Common myeloid progenitor, CD34-positive (primary cell): Measurements from ENCODE around the gene VAMP3.

ENCODE experiments used
- CTCF ChIA-PET: fragments of 350-600 bp; sonication (Branson Sonifier 250); formaldehyde crosslinking; loops from one replicate; lab custom pipeline; 2021; ENCODE audit warnings: antibody characterized with exemption; lab: Charles Lee
- POLR2A ChIA-PET: fragments of 350-600 bp; sonication (Branson Sonifier 250); formaldehyde crosslinking; loops from one replicate; lab custom pipeline; 2021; ENCODE audit warnings: antibody characterized with exemption; lab: Charles Lee
- DNase-seq, 3 donors: peaks; one replicate each; pipeline versions ENCODE4 v3.0.0 to v3.0.0-alpha.2; 2013
- H3K27ac ChIP-seq, 2 experiments: 1 replicate in 1 of 2; 2 replicates in 1 of 2; pipeline ENCODE4 v1.7.0; 2013; ENCODE audit warnings: inconsistent platforms in 2 of 2, low read length in 2 of 2, mild to moderate bottlenecking in 2 of 2, low read depth in 1 of 2, moderate library complexity in 1 of 2; ENCODE audit not compliant: severe bottlenecking in 2 of 2, insufficient read depth in 1 of 2, poor library complexity in 1 of 2
- H3K27me3 ChIP-seq, 5 experiments: replicated peaks in 2 of 5; 1 replicate in 3 of 5; 2 replicates in 2 of 5; pipeline versions ENCODE4 v1.6.1 to v1.7.0; 2013; ENCODE audit warnings: low read length in 4 of 5, mild to moderate bottlenecking in 2 of 5, moderate library complexity in 2 of 5, inconsistent platforms in 1 of 5; ENCODE audit not compliant: insufficient read depth in 5 of 5, control insufficient read depth in 4 of 5
- H3K36me3 ChIP-seq, 4 experiments: 1 replicate in 2 of 4; 2 replicates in 2 of 4; pipeline versions ENCODE4 v1.6.1 to v1.7.0; 2013; ENCODE audit warnings: low read length in 3 of 4, control low read depth in 1 of 4, mild to moderate bottlenecking in 1 of 4; ENCODE audit not compliant: control insufficient read depth in 4 of 4, insufficient read depth in 4 of 4
- H3K4me1 ChIP-seq, 4 experiments: 1 replicate in 3 of 4; 2 replicates in 1 of 4; pipeline versions ENCODE4 v1.6.1 to v1.7.1; 2013; ENCODE audit warnings: low read length in 3 of 4, mild to moderate bottlenecking in 3 of 4, control low read depth in 1 of 4, inconsistent platforms in 1 of 4, moderate library complexity in 1 of 4; ENCODE audit not compliant: control insufficient read depth in 4 of 4, insufficient read depth in 4 of 4; ENCODE audit errors: control extremely low read depth in 1 of 4
- H3K4me3 ChIP-seq, 7 experiments: 1 replicate in 4 of 7; 2 replicates in 3 of 7; pipeline versions ENCODE4 v1.5.1 to v1.7.0; 2013; ENCODE audit warnings: mild to moderate bottlenecking in 7 of 7, low read length in 6 of 7, moderate library complexity in 6 of 7, inconsistent platforms in 2 of 7, low read depth in 2 of 7, control low read depth in 1 of 7; ENCODE audit not compliant: insufficient read depth in 4 of 7, control insufficient read depth in 1 of 7; ENCODE audit errors: extremely low read depth in 1 of 7
- H3K9me3 ChIP-seq, 5 experiments: 1 replicate in 4 of 5; 2 replicates in 1 of 5; pipeline versions ENCODE4 v1.6.1 to v1.7.1; 2013; ENCODE audit warnings: low read length in 4 of 5, mild to moderate bottlenecking in 2 of 5, inconsistent platforms in 1 of 5, low read depth in 1 of 5, moderate library complexity in 1 of 5; ENCODE audit not compliant: control insufficient read depth in 4 of 5, insufficient read depth in 2 of 5; ENCODE audit errors: control extremely low read depth in 1 of 5
- WGBS: methylation state at CpG from one replicate; pipeline ENCODE4 v1.1.5; 2013; ENCODE audit not compliant: insufficient coverage; 5-methylcytosine and 5-hydroxymethylcytosine counted together

Gene VAMP3

GRCh38 chr1:7732331-7732730, 38.8 kb upstream of the VAMP3 start:
- no peak overlapping the region for H3K4me3 ChIP-seq
- WGBS = over 99% methylated on average over 17 of the region's 19 CpGs
- peaks cover 0 to 23% (median 8%) of the 10 kb centered on the region in 4 experiments for H3K4me1 ChIP-seq
- H3K9me3 ChIP-seq = no peaks in the 10 kb centered on the region
- POLR2A ChIA-PET = no interaction called here
- DNase-seq = no peak
- no peaks in the 10 kb centered on the region for H3K27me3 ChIP-seq
- H3K27ac ChIP-seq = no peak overlapping the region
- CTCF ChIA-PET = interaction anchor here (0.9 kb wide), 1 partner anchor 62 kb away, joined by 3 read pairs; no protein-coding TSS in a partner anchor
- H3K36me3 ChIP-seq = no peaks in the 10 kb centered on the region

GRCh38 chr1:7733276-7733675, 37.8 kb upstream of the VAMP3 start:
- Histone ChIP-seq H3K27ac (no peak overlapping the region), H3K27me3 (no peaks in the 10 kb centered on the region), H3K36me3 (peaks cover 0 to 1% (median 0%) of the 10 kb centered on the region in 4 experiments), H3K4me3 (no peak overlapping the region), H3K9me3 (no peaks in the 10 kb centered on the region), H3K4me1 (peaks cover 0 to 19% (median 8%) of the 10 kb centered on the region in 4 experiments)
- peak in 2 of 3 donors; percentile 11 to 34 for DNase-seq
- WGBS = no CpG with 5 or more reads among the region's 2 CpGs
- CTCF ChIA-PET = no interaction called here
- POLR2A ChIA-PET = no interaction called here

GRCh38 chr1:7738044-7738443, 33.1 kb upstream of the VAMP3 start:
- 94% methylated on average over 4 of the region's 6 CpGs for WGBS

GRCh38 chr1:7743346-7743745, 27.8 kb upstream of the VAMP3 start:
- CTCF ChIA-PET = interaction anchor here (1.3 to 10.4 kb wide), 3 partner anchors 9 to 75 kb away, joined by 3 to 62 read pairs (median 54); no protein-coding TSS in a partner anchor
- peaks cover 0 to 12% (median 0%) of the 10 kb centered on the region in 5 experiments for H3K9me3 ChIP-seq
- POLR2A ChIA-PET = no interaction called here
- H3K36me3 ChIP-seq = peaks cover 0 to under 1% (median 0%) of the 10 kb centered on the region in 4 experiments
- no peak overlapping the region for H3K4me3 ChIP-seq
- H3K27ac ChIP-seq = no peak overlapping the region
- 96% methylated on average over 6 of the region's 6 CpGs for WGBS
- peaks cover 0 to 12% (median 7%) of the 10 kb centered on the region in 4 experiments for H3K4me1 ChIP-seq
- no peaks in the 10 kb centered on the region for H3K27me3 ChIP-seq
- DNase-seq = no peak

More at GRCh38 chr1:7738044-7738443, 33.1 kb upstream of the VAMP3 start:
- H3K4me3 ChIP-seq = no peak overlapping the region
- no peak overlapping the region for H3K27ac ChIP-seq
- POLR2A ChIA-PET = no interaction called here
- CTCF ChIA-PET = interaction anchor here (7.8 to 10.4 kb wide), 2 partner anchors 14 to 70 kb away, joined by 54 to 62 read pairs; no protein-coding TSS in a partner anchor
- H3K27me3 ChIP-seq = no peaks in the 10 kb centered on the region
- peaks cover 0 to 2% (median 0%) of the 10 kb centered on the region in 4 experiments for H3K36me3 ChIP-seq
- peaks cover 0 to 20% (median 9%) of the 10 kb centered on the region in 4 experiments for H3K4me1 ChIP-seq
- DNase-seq = no peak
- H3K9me3 ChIP-seq = peaks cover 0 to 12% (median 0%) of the 10 kb centered on the region in 5 experiments

GRCh38 chr1:7744882-7745281, 26.2 kb upstream of the VAMP3 start:
- Histone ChIP-seq H3K9me3 (peaks cover 0 to 3% (median 0%) of the 10 kb centered on the region in 5 experiments), H3K27ac (no peak overlapping the region), H3K27me3 (no peaks in the 10 kb centered on the region), H3K4me1 (peaks cover 0 to 20% (median 12%) of the 10 kb centered on the region in 4 experiments), H3K4me3 (no peak overlapping the region), H3K36me3 (no peaks in the 10 kb centered on the region)
- POLR2A ChIA-PET = no interaction called here
- DNase-seq = no peak
- CTCF ChIA-PET = interaction anchor here (11.3 kb wide), 1 partner anchor 77 kb away, joined by 536 read pairs; no protein-coding TSS in a partner anchor
- 95% methylated on average over 7 of the region's 9 CpGs for WGBS

- H3K4me3 ChIP-seq = no peak overlapping the region
- H3K9me3 ChIP-seq = no peaks in the 10 kb centered on the region
- peaks cover 0 to 13% (median 6%) of the 10 kb centered on the region in 4 experiments for H3K4me1 ChIP-seq
- DNase-seq = no peak
- WGBS = 96% methylated on average over 7 of the region's 10 CpGs
- no peak overlapping the region for H3K27ac ChIP-seq
- ChIA-PET CTCF (interaction anchor here (1.4 to 11.3 kb wide), 2 partner anchors 11 to 78 kb away, joined by 5 to 536 read pairs; no protein-coding TSS in a partner anchor), POLR2A (no interaction called here)
- no peaks in the 10 kb centered on the region for H3K36me3 ChIP-seq
- H3K27me3 ChIP-seq = no peaks in the 10 kb centered on the region
Observed at GRCh38 chr1:7745783-7746182, 25.3 kb upstream of the VAMP3 start.

GRCh38 chr1:7747605-7748004, 23.5 kb upstream of the VAMP3 start:
- no peak for DNase-seq
- CTCF ChIA-PET = interaction anchor here (0.6 to 11.3 kb wide), 2 partner anchors 30 to 79 kb away, joined by 3 to 536 read pairs; no protein-coding TSS in a partner anchor
- Histone ChIP-seq H3K27me3 (no peaks in the 10 kb centered on the region), H3K4me1 (peaks cover 4 to 25% (median 8%) of the 10 kb centered on the region in 4 experiments), H3K36me3 (no peaks in the 10 kb centered on the region), H3K9me3 (no peaks in the 10 kb centered on the region), H3K4me3 (no peak overlapping the region), H3K27ac (no peak overlapping the region)
- 100% methylated on average over 3 of the region's 5 CpGs for WGBS
- POLR2A ChIA-PET = no interaction called here
